HG03064 (cell line): ENCODE data around the gene STAB1.
"Not testable (repeated sequence)": the region's sequence is repeated elsewhere in the genome, so short reads cannot be mapped to it uniquely, and the experiment has no call there.

Experiments
- ATAC-seq: cut with Tn5 transposase; IDR thresholded peaks from one replicate; pipeline ENCODE4 v1.9.1; 2021; ENCODE audit warnings: low read depth; ENCODE audit not compliant: unreplicated experiment

STAB1 gene

DNA sequence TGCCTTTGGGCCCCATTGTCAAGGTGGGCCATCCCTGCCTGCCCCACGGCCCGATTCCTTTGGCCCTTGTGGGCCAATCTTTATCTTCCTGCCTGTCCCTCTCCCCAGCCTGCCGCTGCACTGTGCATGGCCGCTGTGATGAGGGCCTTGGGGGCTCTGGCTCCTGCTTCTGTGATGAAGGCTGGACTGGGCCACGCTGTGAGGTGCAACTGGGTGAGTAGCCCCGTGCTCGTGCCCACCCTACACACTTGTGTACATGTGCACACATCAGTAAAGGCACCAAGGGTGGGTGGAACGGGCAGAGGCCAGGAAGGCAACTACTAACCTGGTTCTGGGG is 26.3 kb downstream of the STAB1 start:
- ATAC-seq = no peak

DNA sequence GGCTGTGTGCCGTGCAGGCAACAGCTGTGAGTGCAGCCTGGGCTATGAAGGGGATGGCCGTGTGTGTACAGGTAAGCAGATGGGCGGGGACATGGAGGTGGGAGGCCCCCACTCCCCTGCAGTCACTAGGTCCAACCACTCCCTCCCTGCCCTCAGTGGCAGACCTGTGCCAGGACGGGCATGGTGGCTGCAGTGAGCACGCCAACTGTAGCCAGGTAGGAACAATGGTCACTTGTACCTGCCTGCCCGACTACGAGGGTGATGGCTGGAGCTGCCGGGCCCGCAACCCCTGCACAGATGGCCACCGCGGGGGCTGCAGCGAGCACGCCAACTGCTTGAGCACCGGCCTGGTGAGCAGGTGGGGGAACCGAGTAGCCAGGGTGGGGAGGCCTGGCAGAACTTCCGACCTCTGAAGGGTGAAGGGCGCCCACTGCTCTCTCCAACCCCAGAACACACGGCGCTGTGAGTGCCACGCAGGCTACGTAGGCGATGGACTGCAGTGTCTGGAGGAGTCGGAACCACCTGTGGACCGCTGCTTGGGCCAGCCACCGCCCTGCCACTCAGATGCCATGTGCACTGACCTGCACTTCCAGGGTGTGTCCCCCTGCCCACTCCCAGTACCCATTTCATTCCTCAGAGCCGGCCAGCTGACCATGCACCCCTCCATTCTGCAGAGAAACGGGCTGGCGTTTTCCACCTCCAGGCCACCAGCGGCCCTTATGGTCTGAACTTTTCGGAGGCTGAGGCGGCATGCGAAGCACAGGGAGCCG is 26.9 kb downstream of the STAB1 start:
- ATAC-seq = no peak

DNA sequence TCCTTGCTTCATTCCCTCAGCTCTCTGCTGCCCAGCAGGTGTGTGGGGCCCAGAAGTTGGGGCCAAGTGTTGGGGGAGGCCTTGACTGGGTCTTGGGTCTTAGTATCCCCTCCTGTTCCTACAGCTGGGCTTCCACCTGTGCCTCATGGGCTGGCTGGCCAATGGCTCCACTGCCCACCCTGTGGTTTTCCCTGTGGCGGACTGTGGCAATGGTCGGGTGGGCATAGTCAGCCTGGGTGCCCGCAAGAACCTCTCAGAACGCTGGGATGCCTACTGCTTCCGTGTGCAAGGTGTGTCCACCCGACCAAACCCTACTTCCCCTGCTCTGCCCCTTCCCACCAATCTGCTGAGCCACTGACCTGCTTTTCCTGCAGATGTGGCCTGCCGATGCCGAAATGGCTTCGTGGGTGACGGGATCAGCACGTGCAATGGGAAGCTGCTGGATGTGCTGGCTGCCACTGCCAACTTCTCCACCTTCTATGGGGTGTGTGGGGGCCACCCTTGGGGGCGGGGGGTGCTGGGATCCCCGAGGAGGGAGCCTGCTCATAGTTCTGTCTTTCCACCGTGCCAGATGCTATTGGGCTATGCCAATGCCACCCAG is 27.6 kb downstream of the STAB1 start:
- ATAC-seq = no peak

DNA sequence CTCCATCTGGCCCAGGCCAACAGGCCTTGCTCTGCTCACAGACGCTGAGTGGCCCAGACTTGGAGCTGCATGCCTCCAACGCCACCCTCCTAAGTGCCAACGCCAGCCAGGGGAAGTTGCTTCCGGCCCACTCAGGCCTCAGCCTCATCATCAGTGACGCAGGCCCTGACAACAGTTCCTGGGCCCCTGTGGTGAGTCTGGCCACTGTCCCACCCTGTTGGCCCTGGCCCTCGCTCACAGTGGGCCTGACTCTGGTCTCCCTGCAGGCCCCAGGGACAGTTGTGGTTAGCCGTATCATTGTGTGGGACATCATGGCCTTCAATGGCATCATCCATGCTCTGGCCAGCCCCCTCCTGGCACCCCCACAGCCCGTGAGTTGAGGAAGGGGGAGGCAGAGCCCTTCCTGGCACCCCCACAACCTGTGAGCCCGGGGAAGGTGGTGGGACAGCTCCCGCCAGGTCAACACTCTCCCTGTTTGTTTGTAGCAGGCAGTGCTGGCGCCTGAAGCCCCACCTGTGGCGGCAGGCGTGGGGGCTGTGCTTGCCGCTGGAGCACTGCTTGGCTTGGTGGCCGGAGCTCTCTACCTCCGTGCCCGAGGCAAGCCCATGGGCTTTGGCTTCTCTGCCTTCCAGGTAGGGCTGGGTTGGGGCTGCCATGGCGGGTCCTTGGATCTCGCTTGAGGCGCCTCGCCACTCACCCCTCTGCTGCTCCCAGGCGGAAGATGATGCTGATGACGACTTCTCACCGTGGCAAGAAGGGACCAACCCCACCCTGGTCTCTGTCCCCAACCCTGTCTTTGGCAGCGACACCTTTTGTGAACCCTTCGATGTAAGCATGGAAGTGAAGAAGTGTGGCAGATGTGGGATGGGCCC is 28.5 kb downstream of the STAB1 start:
- no peak for ATAC-seq

GRCh38 chr3:52524258-52524751 is 29.2 kb downstream of the STAB1 start:
- no peak for ATAC-seq

- ATAC-seq = no peak
These were observed 29.9 kb downstream of the STAB1 start for GRCh38 chr3:52524752-52525679.

DNA sequence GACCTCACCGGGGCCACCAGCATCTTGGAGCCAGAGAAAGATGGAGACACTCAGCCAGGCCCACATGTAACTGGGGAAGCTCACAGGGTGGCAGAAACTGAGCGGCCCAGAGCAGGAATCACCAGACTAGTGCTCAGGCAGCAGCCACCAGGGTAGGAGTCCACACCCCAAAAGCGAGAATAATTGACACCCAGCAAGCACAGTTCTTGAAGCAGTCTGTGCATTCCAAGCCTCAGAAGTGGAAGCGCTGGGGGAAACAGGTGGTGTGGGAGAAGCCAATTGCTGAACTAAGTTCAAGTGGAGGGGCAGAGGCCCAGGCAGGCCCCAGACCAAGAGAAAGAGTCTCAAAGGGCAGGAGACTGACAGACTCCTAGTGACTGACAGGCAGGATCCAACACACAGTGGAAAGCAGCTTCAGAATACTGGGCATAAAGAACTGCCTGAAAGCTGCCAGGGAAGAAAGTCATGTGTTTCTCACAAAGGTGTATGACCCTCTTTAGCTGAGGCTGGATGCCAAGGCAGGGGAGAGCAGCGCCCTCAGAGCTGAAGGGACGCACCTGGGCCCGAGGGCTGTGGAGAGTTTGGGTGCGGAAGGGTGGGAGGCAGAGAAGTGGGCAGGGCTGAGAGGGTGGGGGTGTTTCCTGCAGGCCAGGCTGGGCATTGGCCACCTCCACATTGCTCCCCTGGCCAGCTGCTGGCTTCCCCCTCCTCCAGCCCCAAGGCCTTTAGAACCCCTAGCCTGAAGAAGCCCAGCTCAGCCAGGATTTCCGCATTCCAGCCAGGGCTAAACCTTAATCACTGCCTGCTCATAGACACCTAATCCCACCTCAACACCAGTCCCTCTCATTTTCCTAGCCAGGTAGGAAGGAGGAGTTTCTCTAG is 30.8 kb downstream of the STAB1 start:
- ATAC-seq = no peak

DNA sequence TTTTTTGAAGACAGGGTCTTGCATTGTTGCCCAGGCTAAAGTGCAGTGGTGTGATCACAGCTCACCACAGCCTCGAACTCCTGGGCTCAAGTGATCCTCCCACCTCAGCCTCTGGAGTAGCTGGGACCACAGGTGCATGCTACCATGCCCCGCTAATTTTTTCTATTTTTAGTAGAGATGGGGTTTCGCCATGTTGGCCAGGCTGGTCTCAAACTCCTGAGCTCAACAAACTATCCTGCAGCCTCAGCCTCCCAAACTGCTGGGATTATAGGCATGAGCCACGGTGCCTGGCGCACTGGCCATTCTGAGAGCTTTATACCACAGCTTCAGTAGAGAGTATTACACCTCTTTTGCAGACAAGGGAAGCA is 31.5 kb downstream of the STAB1 start:
- ATAC-seq = not testable (repeated sequence)

DNA sequence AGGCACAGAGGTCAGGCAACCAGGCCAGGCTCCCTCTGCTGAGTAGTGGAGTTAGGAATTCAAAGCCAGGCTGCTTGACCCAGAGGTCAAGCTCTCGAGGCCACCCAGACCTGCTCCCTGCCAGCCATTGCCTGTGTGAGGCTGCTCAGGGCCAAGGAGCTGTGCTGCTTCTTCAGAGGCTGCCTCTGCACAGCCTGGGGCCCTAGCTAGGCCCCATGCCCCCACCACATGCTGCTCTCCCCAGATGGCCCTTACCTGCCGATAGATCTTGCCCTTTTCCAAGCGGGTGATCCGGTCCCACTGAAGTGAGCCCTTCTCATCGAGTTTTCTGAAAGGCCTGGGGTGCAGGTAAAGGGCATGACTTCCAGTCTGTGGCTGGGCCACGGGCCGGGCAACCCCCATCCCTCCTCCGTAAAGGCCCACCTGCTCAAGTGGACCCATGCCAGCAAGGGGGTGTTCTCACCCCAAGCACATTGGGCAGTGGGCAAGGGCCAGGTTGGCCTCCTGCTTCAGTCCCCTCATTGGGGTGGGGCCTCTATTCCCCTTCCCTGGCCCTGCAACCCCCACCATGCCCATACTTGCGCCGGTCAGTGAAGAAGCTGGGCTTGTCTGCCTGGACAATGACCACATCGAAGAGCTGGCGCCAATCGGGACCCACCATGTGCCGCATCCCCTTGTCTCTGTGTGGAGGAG is 32.0 kb downstream of the STAB1 start:
- ATAC-seq = no peak

- no peak for ATAC-seq
These were observed 32.8 kb downstream of the STAB1 start for GRCh38 chr3:52527732-52528585.

DNA sequence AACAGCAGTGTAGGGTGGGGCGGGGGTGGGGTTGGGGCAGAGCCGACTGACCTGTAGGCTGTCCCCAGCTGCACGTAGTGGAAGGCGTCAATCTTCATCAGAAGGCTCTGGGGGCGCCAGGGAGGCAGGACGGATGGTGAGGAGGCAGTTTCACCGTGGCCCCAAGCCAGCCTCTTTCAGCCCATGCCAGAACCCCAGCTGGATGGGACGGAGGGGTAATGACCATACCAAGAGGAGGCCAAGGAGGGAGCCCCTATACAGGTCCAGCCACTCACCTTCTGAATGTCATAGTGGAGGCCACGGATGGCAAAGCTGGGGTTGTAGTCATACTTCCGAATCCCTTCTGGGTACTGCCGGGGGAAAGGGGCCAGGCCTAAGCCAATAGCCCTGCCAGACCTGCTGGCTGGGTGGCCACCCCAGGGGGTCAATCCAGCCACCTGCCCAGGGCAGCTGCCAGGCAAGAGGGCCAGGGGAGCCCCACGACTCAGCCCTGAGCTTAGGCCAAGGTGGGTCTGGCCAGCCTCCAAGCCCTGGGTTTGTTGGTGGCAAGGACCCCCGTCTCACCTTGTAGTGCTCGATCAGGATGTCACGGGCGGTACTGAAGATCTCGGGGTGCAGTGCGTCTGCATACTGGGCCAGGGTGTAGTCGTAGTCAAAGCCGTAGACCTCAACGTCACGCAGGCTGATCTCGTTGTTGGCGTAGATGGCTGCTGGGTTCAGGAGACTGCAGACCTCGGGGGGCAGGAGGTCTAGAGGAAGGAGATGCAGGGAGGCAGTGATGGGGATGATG is 33.6 kb downstream of the STAB1 start:
- no peak for ATAC-seq

- no peak for ATAC-seq
These were observed 34.5 kb downstream of the STAB1 start for GRCh38 chr3:52529376-52530333.

DNA sequence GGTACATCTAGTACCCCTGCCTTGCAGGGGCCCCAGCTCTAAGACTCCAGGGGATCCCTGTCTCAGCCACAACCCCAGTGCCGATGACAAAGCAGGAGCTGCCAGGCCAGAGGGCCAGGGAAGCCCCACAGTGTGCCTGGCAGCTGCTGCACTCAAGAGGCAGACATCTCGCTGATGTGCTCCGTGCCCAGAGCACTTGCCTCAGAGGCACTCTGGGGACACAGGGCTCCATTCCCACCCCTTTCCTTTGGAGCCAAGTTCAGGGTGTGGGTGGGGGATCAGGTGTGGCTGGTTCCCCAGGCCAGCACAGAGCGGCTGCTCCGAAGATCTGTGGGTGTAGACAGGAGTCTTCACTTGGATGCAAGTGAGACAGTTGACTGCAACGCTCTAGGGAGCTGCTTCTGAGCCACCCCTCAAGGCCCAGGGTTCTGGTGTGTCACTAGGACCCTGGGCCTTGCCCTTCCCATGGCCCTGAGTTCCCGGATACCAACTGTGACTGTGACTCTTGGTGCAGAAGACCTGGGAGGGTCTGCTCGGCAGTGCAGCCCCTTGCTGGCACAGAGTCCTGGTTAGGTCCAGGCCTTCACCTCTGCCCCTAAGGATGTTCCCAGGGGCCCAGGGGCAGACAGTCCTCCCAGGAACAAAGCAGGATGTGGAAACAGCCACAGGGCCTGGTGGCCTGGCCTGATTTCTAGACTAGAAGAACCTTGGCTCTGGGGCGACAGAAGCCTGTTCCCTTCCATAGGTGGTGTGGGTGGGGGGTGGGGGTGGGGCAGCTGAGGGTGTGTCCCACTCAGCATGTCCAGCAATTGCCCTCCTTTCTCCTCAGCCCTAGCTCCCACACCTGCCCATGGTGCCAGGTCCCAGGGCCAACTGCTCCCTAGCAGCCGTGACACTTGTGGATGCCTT is 36.0 kb downstream of the STAB1 start:
- ATAC-seq = no peak

- ATAC-seq = no peak
These were observed 36.9 kb downstream of the STAB1 start for GRCh38 chr3:52531860-52532516.

GRCh38 chr3:52532517-52532837 is 37.3 kb downstream of the STAB1 start:
- no peak for ATAC-seq
